GM18867 (cell line): ENCODE measurements around the gene OCA2.

Experiments
- ATAC-seq: cut with Tn5 transposase; IDR thresholded peaks from one replicate; pipeline ENCODE4 v1.9.1; 2021; ENCODE audit warnings: mild to moderate bottlenecking, moderate library complexity; ENCODE audit not compliant: unreplicated experiment

The OCA2 gene

GRCh38 chr15:28005004-28005527 lies 94.0 kb downstream of the OCA2 start:
- no peak for ATAC-seq

GRCh38 chr15:28004143-28005003 lies 94.7 kb downstream of the OCA2 start:
- no peak for ATAC-seq

GRCh38 chr15:28003302-28004037 lies 95.6 kb downstream of the OCA2 start:
- no peak for ATAC-seq

GRCh38 chr15:28002867-28003266 lies 96.2 kb downstream of the OCA2 start:
- no peak for ATAC-seq

- no peak for ATAC-seq
These were observed 96.8 kb downstream of the OCA2 start for GRCh38 chr15:28002136-28002861.

GRCh38 chr15:28001641-28002040 lies 97.5 kb downstream of the OCA2 start:
- ATAC-seq: no peak

- ATAC-seq: no peak
These were observed 104.9 kb downstream of the OCA2 start for GRCh38 chr15:27993996-27994780.

- no peak for ATAC-seq
These were observed 105.6 kb downstream of the OCA2 start for GRCh38 chr15:27993544-27993943.

- no peak for ATAC-seq
These were observed 108.3 kb downstream of the OCA2 start for GRCh38 chr15:27990521-27991515.

- no peak for ATAC-seq
These were observed 109.3 kb downstream of the OCA2 start for GRCh38 chr15:27989838-27990237.

GRCh38 chr15:27989427-27989826 lies 109.7 kb downstream of the OCA2 start:
- no peak for ATAC-seq

GRCh38 chr15:27985099-27985498 lies 114.0 kb downstream of the OCA2 start:
- ATAC-seq: no peak

GRCh38 chr15:27983496-27983895 lies 115.6 kb downstream of the OCA2 start:
- no peak for ATAC-seq

- no peak for ATAC-seq
These were observed 121.4 kb downstream of the OCA2 start for GRCh38 chr15:27977696-27978095.

- no peak for ATAC-seq
These were observed 125.2 kb downstream of the OCA2 start for GRCh38 chr15:27973886-27974285.

GRCh38 chr15:27970661-27971392 lies 128.3 kb downstream of the OCA2 start:
- ATAC-seq: no peak

GRCh38 chr15:27967541-27967940 lies 131.6 kb downstream of the OCA2 start:
- no peak for ATAC-seq

GRCh38 chr15:27965546-27965945 lies 133.6 kb downstream of the OCA2 start:
- ATAC-seq: no peak

- no peak for ATAC-seq
These were observed 137.3 kb downstream of the OCA2 start for GRCh38 chr15:27961801-27962200.
